ENCODE measurements around the gene RXRA. TPM values are rescaled to one million over a fixed set of nuclear protein-coding genes. Genes with fewer than 3 reads are reported as not detected.

RXRA gene
- total RNA-seq = 163 TPM

DNA sequence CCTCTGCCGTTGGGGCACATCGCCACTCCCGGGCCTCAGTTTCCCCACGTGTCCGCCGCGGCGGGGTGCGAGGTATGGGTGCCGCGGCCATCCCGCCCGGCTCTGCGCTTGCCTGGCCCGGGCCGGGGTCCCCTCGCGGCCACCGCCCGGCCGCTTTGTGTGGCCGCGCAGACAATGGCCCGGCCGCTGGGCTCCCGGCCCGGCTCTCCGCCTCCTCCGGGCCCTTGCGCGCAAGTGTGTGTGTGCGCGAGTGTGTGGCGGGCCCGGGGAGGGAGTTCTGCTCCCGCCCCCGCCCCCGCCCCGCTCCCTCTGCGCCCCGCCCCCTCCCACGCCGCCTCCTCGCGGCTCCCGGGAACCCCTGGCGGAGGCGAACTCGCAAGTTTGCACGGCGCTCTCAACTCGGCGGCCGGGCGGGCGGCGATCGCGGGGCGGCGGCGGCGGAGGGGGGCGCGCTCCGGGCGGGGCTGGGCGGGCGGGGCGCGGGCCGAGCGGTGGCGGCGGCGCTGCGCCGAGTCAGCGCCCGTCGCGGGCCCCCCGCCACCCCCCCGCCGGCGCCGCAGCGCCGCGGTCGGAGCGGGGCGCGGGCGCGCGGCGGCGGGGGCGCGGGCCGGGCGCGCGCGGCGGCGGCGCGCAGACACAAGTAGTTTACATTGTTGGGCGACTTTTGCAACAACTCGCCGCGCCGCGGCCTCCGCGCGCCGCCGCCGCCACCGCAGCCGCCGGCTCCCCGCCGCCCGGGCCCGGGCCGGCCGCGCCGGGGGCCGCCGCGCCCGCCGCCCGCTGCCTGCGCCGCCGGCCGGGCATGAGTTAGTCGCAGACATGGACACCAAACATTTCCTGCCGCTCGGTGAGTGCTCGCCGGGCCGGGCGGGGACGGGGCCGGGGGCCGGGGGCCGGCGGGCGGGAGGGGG, at the start of gene RXRA:
RXRA (plus strand) TSS at position 643 of the 911 bp plus-strand sequence; CDS start at position 820, 177 bp downstream.
- ATAC-seq (peak; percentile 41), DNase-seq (ENCODE audit: low spot score) (peak; percentile 93)

- ATAC-seq (no peak), DNase-seq (ENCODE audit: low spot score) (no peak)
These were observed 48.0 kb upstream of the RXRA start for GRCh38 chr9:134278286-134278685.

DNA sequence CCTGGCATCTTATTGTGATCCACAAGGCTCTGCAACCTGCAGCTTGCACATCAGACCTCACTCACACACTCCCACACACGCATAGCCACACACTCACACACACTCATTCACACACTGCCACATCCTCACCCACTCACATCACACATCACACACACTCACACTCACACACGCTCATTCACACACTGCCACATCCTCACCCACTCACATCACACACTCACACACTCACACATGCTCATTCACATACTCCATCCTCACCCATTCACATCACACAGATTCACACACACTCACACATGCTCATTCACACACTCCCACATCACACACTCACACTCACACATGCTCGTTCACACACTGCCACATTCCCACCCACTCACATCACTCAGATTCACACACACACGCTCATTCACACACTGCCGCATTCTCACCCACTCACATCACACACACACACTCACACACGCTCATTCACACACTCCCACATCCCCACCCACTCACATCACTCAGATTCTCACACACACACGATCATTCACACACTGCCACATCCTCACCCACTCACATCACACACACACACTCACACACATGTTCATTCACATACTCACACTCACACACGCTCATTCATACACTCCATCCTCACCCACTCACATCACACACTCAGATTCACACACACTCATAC, 47.1 kb upstream of the RXRA start:
- no peak for ATAC-seq
- no peak for DNase-seq (ENCODE audit: low spot score)

DNA sequence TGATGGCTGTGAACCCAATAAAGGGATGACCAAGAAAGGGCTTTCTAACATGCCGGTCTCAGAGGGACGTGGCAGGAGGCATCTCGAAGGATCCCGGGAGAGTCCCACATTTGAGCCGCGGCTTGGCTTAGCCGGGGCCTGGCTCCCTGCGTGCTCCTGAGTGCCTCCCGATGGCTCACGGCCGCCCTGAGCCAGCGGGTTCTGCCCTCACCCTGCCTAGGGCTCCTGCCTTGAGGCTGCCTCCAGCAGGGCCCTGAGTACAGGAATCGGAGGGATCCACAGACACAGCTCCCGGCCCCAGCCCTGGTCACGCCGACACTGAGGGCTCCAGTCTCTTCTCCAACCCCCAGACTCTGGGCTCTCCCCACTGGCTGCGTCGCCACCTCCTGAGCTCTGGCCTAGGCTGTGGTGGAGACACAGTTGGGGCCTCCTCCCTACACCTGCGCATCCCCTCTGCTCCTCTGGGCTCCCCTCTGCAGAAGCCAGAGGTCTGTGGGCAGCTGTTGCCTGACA, 44.1 kb upstream of the RXRA start:
- ATAC-seq (no peak), DNase-seq (ENCODE audit: low spot score) (no peak)

DNA sequence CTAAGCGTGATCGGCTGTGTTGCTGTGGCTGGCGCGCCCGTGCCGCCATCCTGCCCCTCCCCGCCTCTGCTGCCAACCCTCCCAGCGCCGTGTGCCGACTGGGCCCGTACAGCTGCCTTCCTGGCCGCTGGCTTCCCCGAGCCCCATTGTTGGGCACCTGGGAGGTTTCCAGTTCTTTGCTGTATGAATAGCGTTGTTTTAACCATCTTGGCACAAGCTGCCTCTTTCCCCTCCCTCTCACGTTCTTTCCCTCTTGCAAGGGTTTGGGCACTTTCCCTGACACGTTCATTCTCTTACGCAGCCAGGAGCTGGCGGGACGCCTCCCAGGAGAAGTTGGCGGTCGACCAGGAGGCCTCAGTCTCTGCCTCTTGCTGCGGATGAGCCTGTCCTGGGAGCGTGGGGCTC, 43.1 kb upstream of the RXRA start:
- DNase-seq (ENCODE audit: low spot score) (peak; percentile 97), ATAC-seq (peak; percentile 63)

- DNase-seq (ENCODE audit: low spot score) (no peak), ATAC-seq (peak; percentile 15)
These were observed 42.5 kb upstream of the RXRA start for GRCh38 chr9:134283692-134284265.

DNA sequence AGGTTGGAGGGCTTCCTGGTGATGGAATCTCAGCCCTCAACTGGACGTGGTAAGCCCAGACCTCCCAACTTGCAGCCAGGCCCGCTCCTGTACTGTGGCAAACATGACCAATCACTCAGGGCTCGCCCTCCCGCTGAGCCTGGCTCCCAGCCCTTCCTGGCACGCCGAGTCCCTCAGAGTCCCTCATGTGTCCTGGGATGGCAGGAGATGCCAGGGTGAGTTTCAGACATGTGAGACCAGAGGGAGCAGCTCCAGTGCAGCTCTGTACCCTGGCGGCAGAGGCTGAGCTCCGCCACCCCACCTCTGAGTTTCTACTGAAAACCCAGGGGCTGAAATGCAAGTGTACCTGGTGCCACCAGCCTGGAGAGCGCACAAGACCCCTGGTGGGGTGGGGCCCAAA, 42.0 kb upstream of the RXRA start:
- ATAC-seq (peak; percentile 69), DNase-seq (ENCODE audit: low spot score) (peak; percentile 96)

GRCh38 chr9:134284741-134285140, 41.5 kb upstream of the RXRA start:
- DNase-seq (ENCODE audit: low spot score) (no peak), ATAC-seq (no peak)

- no peak for DNase-seq (ENCODE audit: low spot score)
These were observed 40.9 kb upstream of the RXRA start for GRCh38 chr9:134285215-134285845.

DNA sequence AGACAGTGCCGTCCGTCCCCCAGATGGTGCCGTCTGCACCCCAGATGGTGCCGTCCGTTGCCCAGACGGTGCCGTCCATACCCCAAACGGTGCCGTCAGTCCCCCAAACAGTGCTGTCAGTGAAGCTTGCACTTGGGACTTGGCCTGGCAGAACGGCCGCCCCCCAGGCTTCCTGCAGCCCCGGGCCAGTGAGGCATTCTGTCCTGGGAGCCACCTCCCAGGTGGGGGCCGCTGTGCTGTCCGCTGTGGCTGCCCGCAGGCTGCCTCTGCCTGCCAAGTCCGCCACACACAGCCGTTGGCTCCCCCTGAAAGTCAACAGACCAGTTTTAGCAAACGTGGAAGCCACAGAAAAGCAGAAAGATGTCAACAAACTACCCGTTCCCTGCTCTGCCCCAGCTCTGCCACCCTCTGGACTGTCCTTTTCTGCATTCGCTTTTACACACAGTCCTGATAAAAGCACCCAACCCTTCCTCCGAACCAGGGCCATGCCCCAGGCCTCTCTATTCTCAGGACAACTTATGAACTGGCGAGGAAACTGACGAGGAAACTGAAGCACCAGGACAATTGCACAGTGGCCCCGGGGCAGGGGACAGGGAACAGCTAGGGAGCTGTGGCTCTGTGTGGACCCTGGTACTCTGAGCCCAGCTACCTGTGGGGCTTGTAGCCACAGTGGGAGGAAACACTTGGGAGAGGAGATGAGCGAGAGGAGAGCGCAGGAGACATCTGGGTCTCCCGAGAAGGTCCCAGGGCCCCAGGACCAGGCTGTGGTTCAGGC, 39.6 kb upstream of the RXRA start:
- ATAC-seq = peak; percentile 48
- peak; percentile 82 for DNase-seq (ENCODE audit: low spot score)

More at GRCh38 chr9:134285215-134285845, 40.9 kb upstream of the RXRA start:
- ATAC-seq = no peak

GRCh38 chr9:134287591-134288491, 38.4 kb upstream of the RXRA start:
- ATAC-seq (no peak), DNase-seq (ENCODE audit: low spot score) (no peak)

- ATAC-seq (no peak), DNase-seq (ENCODE audit: low spot score) (no peak)
These were observed 37.5 kb upstream of the RXRA start for GRCh38 chr9:134288746-134289145.

- DNase-seq (ENCODE audit: low spot score) (no peak), ATAC-seq (no peak)
These were observed 36.9 kb upstream of the RXRA start for GRCh38 chr9:134289241-134289875.

DNA sequence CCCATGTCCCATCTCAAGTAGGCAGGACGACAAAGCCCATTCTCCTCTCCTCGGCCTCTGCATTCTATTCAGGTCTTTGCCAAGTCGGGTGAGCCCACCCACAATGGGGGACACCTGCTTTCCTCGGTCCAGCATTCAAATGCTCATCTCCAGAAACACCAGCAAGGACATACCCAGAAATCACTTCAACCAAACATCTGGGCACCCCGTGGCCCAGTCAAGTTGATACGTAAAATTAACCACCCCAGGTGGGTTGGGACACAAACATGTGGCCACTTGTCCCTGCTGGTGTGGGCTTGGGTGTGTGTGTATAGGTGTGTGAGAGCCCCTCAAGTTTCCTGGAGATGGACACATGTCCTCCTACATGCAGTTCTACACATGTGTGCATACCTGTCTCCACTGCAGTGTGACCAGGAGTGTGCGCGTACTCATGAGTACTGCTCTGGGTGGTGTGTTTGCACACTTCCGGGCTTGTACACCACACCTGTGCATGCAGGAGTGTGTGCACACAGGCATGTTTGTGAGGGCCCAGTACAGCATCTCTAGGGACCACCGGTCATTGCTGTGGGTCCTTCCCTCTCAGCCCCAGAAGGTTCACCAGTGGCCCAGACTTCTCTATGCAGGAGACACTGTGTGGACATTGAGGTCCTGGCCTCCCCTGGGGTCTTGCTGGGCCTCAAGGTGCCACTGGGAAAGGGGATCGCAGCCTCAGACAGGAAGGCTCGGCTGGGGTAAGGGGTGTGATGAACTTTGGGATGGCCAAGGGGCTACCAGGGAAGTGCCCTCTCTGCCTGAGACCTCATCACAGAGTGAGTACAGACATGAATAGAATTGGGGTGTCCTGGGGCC, 35.4 kb upstream of the RXRA start:
- no peak for DNase-seq (ENCODE audit: low spot score)
- no peak for ATAC-seq

DNA sequence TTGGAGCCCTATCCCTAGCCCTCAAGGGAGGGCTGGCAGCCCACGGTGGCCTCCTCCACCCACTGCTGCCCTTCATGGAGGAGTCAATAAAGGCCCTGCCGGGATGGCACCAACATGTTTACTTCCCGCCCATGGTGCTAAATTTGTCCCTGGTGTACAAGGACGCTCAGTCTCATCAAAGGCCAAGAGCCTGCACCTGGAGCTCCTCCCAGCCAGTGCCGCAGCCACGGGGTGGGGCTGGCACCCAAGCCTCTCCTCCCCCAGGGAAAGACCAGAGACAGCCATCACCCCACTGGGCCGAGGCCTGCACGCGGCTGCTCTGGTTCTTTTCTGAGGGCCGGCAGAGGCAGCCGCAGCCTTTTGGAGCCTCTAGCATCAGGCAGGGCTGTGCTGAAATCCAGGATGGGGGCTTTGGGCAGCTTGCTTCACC, 34.8 kb upstream of the RXRA start:
- peak; percentile 79 for DNase-seq (ENCODE audit: low spot score)

DNA sequence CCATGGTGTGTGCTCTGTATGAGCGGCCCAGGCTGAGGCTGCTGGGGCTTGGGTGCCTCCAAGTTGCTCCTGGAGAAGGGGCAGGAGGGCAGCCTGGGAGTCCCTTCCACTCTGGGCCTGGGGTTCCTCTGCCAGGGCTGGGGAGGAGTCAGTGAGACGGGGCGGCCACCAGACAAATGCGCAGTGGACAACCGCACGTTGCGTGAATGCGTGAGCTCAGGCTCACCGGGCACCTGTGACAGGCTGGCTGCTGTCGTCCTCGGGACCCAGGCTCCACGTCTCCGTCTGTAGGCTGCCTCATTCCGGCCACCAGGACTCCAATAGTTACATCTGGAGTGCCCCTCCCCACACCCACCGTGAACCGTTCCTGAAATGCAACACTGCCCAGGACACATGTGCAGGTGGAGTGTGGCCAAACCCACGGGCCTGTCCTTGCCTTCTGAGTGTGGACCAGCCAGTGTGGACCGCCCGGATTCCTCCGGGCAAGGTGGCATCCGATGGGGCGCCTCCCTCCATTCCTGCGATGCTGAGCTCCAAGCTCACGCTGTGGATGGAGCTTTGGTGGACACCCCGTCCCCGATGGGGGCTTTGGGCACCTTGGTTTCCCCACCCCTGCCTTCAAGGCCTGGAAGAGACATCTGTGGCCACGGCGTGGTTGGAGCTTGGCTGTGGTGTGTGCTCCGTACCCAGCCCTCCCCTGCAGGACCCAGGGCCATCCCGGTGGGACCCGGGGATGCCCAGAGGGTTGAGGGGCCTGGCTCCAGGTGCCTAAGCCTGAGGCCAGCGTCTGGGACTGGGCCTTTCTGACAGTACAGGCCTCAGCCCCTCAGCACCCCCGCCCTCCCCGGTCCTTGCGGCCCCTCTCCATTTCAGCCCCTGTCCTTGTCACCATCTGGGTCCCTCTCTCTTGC, 34.0 kb upstream of the RXRA start:
- ATAC-seq (peak; percentile 4), DNase-seq (ENCODE audit: low spot score) (no peak)

More for the DNA sequence above, 34.8 kb upstream of the RXRA start:
- ATAC-seq = peak; percentile 71
